Tongue (tissue), 2 donors: ENCODE results near the gene ANTXR1. TPM values are rescaled to one million over a fixed set of nuclear protein-coding genes. Genes with fewer than 3 reads are reported as not detected.

Experiments used
- DNase-seq: peaks from one replicate; pipeline ENCODE4 v3.0.0-alpha.2; 2015
- total RNA-seq: library from RNA; depleted of rRNA; stranded (reverse); fragments of >200 nt; gene quantifications from one replicate; pipeline ENCODE4 v1.2.3, GENCODE V29; 2014

ANTXR1 gene
- total RNA-seq, 1 donor from 2014 or later, result 104 TPM

DNA sequence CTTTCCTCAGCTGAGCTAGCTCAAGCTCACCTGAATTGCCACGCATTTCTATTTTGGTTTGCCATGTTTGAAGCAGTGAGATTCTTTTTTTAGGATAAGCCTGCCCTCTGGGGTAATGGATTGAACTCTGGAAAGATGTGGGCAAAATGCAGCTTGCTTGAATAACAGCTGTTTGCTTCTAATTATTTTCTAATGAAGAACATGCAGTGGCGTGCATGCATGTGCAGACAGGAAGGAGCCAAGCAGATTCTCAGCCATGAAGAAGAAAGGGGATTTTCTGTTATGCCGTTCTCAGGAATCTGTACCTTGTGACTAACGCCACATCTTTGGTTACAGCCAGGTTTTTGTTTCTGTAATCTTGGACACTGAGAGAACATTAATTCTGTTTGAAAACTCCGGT lies 171.2 kb downstream of the ANTXR1 start:
- peak; percentile 51 for DNase-seq

DNA sequence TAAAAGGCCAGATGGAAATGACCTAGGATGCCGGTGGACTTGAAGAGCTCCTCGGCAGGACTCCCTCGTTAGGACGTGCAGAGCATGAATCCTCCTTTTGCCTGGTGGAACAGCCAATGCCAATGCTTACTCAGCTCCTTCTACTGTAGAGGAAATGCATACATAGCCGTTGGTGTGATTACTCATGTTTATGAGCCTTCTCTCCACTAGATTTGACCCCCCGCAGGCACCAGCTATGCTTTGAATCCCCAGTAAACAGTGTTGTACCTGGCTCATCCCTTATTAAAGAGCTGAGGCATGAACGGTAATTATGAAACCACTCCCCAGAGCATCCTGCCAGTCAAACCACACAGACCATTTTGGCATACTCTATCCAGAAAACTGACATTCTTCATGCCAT lies 172.8 kb downstream of the ANTXR1 start:
- no peak for DNase-seq

DNA sequence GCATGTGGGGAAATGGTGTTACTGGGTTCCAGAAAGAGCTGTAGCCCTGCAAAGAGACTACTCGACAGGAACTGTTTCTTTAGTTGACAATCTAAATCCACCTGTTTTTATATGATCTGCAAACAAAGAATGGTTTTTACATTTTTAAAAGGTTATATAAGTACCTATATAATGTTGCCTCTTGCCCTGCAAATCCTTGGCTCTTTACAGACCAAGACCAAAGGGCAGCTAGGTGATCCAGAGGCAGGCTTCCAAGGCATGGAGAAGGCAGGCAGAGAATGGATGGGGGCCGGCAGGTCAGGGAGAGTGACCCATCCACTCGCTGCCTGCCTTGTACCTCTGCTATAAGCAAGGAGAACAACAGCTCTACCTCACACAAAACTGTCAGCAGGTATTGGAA lies 173.6 kb downstream of the ANTXR1 start:
- DNase-seq, result no peak

DNA sequence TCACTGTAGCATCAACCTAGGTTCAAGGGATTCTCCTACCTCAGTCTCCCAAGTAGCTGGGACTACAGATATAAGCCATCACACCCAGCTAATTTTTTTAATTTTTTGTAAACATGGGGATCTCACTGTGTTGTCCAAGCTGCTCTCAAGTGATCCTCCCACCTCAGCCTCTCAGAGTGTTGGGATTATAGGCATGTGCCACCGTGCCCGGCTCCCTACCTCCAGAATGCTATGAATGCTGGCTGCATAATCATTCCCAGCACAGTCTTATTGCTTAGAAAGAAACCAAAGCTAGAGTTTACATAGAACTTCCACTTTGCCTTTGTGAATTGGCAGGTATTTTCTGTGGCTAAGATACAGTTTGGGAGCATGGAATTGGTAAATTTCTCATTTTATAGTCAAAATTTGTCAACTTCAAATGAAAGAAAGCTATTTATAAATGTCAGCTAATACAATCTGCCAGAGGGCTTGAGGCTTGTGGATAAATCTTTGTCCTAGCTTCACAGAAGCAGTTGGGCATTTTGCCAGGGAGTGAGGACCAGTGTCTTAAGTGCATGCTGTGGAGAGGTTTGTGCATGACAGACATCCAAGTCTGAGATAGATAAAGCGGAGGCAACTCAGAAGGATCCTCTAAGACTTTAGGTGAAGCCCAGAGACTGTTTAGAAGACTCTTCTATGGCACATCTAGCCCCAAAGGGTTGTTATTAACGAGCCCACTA lies 175.4 kb downstream of the ANTXR1 start:
- DNase-seq, result peak; percentile 74

DNA sequence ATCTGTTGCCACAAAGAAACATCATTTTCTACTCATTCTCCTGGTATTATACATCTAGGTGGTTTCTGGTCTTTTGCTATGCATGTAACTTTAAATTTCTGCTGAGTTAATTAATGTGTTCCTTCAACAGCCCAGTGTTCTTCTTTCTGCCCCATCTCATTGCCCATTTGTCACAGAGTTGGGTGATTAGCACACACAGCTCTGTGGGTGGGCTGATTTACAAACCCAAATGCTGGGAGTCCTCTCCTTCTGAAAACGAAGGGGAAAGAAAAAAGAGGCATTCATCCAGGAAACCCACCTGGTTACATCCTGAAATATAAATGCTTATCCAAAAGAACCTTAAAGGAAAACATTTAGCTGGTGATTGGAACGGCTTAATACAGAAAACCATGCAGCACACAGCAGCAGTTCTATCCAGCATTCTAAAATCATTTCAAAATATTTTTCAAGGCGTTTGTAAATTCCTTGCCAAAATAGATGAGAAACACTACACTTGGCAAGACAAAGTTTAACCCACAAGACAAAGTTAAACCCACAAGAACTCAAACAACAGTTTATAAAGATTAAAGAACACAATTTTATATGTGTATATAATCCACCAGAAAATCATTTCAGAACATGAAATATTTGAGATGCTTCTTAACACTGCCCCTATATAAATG lies 177.9 kb downstream of the ANTXR1 start:
- peak; percentile 65 for DNase-seq

DNA sequence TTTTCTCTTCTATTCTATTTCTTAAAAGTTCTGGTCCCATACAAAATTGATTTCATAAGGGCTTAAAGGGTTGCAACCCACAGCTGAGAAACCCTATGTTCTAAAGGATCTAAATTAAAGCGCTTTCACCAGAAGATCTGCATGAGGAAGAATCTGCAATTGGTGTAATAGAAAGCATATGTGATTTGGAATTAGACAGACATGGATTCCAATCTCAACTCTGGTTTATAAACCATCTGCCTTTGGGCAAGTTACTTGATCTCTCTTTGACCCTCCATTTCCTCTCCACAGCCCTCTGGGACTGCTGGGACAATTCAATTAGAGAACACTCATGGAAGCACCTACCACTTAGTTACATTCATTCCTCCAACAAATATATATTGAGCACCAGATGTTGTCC lies 178.7 kb downstream of the ANTXR1 start:
- DNase-seq, result peak; percentile 52

DNA sequence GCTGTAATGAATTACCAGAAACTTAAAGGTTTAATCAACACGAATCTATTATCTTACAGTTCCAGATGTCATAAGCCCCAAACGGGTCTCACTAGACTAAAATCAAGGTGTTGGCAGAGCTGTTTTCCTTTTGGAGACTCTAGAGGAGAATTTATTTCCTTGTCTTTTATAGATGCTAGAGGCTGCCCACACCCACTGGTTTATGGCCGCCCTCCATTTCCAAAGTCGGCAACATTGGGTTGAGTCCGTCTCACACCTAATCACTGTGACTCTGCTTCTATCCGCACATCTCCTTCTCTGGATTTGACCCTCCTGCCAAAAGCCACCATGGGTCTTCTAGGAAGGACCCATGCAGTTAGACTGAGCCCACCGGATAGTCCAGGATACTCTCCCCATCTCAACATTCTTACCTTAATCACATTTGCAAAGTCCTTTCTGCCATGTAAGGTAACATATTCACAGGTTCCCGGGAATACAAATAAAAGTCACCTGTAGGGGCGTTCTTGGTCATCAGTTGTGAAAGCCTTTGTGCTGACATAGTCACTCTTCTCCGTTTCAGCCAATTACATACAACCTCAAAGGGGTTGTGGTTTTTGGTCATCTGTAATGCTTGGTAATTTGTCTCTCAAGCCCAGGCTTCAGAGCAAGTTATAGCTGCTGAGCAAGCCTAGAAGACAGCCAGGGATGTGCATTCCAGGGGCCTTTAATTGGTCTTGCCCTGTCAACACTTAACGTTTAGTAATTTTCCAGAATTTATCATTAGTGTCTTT lies 179.4 kb downstream of the ANTXR1 start:
- DNase-seq, result no peak

DNA sequence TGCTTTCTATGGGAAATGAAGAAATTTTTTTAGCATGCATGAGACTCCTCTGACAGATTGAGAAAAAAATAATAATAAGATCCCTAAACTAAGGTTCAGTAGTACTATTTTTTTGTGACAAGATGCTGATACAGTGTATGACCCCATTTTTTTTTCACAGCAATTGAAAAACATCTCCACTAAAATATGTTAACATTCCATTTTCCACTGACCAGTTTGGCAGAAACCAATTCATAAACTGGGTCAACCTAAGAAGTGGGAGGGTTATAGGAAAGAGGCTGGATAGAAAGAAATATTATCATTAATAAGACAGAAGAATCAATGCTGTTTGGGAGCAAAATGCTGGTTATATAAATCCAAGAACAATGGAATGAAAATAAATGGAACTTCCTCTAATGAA lies 182.7 kb downstream of the ANTXR1 start:
- DNase-seq, result no peak

DNA sequence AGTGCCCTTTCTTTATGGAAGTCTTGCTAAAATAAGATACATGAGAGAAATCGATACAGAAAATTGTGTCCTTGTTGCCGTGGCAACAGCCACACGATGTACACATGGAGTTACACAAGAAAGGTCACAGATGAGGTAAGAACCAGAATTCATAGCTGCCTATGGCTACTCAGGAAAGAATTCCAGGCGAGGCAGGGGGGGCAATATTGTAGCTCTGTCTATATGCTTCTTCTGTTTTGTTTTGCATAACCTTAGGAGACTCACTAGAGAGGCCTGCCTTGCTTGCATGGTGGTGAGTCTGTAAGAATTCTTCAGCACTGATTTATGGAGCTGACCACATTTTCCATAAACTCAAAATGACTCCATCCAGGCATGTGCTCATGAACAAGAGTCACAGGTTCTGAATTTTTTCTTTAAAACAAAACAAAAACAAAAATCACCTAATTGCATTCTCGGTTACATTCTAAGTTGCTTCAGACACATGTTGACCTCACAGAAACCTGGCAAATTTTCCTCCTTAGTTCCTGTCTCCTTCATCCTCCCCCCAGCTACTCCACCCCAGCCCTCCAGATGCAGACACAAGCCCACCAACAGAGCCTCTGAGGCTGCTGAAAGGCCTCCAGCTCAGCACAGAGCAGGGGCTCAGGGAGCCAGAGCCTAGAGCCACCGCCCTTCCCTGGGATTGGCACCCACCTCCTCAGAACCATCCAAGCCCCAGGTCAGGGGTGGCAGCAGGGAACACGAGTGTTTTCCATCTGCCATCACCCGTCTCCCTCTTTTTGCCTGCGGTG lies 183.5 kb downstream of the ANTXR1 start:
- peak; percentile 50 for DNase-seq

DNA sequence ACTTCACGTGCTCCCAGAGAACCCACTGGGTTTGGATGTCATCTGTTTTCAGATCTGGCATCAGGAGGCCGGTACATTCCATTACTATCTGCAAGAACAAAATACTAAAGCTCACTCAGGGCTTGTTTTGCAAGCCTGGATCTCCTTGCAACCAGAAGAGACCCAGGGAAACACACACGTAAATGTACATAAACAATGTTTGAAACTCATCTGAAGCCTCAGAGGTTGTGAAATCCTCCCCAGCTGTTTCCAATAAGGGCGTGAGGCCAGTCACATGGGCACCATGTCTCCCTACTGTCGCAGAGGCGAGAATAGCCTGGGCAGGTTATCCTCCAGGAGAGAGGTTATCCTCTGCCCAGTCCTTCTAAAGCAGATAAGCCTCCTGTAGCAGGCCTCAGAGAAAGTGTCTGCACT lies 187.1 kb downstream of the ANTXR1 start:
- DNase-seq, result peak; percentile 54

DNA sequence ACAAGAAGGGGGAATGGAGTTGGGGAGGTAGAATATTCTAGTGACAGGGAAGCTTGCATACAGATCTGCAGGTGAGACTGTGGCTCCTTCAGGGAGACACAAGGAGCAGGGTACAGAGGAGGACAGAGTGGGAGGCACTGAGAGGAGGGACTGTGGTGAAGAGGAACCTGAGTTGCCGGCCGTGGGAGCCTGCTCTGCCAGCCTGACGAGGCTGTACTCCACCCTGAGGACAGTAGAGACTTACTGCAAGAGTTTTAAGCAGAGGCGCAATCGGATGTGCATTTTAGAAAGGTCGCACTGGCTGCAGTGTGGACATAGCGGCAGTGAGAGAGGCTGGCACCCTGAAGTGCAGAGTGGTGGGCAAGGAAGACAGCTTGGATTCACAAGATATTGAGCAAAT lies 188.3 kb downstream of the ANTXR1 start:
- no peak for DNase-seq

DNA sequence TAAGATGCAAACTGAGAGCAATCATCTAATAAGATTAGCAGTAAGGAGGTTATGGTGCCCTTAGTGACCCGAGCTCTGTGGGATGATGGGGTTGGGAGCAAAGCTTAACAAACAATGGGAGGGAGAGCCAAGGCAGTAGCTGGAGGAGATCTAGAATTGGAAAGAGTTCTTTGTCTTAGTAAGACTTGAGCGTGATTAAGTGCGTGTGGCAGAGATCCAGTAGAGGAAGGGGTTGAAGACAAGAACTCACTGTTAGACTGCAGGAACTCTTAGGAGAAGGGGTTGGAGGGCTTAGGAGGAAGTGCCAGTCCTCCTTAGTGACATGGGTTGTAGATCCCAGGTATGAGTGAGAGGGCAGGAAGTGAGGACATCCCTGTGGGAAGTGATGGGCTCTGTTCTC lies 189.3 kb downstream of the ANTXR1 start:
- no peak for DNase-seq

DNA sequence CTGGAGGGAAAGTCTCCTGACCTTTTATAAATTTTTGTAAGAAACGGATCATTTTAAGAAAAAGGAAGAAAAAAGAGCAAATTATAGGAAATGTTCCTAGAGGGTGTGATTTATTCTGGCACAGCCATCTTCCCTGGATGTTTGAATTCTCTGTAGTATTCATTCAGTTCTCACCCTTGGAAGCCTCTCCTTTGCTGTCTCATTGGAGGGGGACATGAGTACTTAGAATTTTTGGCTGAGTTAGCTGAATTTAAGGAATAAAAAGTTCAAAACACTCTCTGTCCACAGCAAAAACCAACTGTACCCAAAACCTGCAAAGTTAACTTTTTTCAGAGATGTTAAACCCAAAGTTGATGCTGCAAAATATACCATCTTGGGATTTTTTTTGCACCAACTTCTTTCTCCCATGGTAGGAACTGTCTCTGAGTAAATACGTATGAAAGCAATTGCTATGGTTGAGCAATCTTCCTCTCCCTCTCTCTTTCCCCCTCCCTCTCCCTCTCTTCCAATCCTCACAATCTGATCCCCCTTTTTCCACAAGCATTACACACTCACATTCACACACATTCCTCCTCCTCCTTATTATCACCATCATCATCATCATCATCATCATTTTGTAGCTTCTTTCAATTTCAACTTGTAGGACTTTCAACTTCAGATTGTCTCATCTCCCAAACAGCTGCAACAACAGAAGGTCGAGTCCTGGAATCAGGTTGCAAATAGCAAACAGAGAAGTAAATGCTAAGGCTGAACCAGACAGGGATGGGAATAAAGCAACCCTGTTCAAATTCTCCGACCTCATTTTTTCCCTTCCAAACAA lies 190.4 kb downstream of the ANTXR1 start:
- peak; percentile 71 for DNase-seq

DNA sequence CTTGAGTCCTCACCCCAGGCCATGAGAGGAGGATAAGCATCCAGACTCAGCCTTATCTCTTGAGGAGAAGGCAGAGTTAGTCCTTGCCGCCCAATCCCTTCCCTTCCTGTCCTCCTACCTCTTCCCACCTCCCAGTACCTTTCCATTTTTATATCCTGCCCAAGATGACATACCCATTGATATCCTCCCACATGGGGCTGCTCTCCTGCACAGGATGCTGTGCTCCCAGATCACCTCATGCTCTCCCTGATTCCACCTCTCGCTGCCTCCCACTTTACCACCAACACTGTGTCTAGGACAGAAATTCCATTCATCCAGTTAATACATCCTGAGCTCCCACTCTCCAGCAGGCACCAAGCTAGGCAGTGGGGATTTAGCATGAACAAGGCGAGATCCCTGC lies 191.7 kb downstream of the ANTXR1 start:
- DNase-seq, result no peak

DNA sequence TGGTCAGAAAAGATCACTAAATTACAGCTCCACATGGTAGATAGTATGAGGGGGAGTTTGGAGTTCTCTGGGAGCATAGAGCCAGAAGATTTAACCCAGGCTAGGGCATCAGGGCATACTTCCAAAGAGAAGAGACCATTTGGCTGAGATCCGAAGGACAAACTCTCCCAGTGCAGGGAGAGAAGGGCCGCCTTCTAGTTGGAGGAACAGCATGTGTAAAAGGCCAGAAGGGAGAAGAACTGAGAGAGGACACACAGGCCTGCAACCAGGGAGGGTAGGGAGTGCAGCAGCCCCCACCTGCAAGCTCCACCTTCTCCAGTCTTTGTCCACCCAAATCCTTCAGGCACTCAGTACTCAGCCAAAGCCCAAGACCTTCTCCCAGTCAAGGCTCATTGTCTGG lies 192.1 kb downstream of the ANTXR1 start:
- no peak for DNase-seq

DNA sequence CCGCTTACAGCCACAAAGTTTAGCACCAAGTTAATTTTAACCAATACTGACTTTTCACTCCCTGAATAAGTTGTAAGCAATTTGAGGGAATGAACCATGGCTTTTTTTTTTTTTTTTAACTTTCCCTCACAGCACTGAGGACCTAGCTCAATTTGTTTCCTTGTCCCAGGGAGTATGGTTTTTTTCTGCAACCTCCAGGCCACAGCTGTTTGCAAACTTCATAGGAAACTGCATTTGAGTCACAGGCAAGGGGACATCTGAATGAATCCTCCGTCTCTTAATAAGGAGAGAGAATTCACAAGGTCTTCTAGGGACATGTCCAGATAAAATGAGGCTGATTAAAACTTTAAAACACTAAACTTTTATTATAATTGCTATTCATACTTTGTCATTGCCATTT lies 192.5 kb downstream of the ANTXR1 start:
- peak; percentile 58 for DNase-seq

DNA sequence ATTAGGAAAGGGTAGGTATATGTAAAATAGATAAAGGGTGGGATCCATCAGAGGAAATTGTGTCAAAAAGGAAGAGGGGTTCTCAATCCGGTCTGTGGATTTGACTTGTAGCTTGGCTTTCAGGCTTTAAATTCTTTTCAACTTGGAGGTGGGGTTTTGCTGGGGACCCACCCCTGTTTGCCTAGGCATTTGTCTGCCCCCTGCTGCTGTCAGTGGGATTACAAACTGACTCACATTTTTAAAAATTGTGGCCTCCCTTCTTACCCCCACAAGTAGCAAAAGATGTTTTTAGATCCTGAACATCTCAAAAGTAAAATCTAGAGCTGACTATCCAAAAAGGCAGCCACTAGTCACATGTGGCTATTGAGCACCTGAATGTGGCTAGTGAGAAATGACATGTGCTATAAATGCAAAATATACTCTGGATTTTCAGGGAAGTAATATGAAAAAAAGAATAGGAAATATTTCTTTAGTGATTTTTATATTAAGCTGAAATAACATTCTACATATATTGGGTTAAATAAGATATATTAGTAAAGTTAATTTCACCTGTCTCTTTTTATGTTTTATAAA lies 195.1 kb downstream of the ANTXR1 start:
- DNase-seq, result no peak

DNA sequence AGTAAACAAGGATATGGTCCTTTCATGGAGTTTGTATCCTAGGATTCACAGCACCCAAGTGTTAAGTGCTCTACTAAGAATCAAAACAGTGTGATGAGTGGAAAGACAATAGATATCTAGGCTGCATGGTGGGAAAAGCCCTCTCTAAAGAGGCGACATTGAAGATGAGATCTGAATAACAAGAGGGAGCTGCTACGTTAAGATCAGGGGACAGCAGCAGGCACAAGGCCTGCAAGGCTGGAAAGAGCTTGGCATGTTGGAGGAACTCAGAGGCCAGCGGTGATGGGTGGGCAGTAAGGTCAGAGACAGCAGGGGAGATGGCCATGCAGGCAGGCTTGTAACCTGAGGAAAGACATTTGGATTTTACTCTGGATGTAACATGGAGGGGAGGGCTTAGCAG lies 196.5 kb downstream of the ANTXR1 start:
- DNase-seq, result no peak

DNA sequence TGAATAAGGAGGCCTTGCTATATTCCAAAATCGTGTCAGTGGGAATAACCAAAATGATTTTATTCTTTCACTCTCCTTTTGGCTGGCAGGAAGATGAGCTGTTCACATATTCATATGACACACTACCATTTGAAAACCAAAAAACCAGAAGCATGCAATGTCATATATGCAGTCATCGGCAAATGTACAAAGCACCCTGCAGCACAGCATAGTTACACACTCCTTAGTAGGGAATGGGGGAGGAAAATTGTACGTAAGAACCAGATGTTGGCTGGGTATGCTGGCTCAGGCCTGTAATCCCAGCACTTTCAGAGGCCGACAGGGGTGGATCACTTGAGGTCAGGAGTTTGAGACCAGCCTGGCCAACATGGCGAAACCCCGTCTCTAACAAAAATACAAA lies 197.4 kb downstream of the ANTXR1 start:
- DNase-seq, result no peak

DNA sequence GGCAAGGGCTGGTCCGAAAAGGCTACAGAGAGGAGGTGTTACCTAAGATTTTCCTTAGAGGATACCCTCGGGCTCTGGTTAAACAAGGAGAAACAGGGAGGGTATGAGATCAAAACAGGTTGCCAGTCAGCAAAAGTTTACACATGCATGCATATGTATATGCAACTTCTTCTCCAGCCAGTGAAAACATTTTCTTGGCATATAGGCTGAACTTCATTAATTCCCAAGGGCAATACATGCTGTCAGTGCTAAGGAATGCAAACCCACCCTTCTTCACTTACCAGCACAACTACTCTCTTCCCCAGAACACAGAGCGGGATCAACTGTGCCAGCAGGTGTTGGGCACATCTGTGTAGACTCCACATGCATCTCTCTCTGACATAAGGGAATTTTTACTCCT lies 198.1 kb downstream of the ANTXR1 start:
- peak; percentile 58 for DNase-seq

DNA sequence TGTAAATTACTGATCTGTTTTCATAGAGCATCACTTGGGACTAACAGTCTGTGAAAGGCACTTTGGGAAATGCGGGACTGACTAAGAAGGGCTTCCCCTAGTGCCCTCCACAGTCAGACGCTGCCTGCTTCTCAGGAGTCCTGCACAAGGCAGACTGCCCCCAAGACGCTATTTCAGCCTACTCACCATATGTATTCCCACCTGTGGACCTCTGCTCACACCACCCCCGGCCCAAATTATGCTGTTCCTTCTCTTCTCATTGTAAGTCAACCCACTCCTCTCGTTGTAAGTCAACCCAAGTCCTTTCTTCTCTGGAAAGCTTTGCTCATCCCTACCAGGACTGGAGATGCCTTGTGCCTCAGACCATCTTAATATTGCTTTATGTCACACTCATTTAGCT lies 198.7 kb downstream of the ANTXR1 start:
- no peak for DNase-seq
